Mesenchymal stem cell (in vitro differentiated cells and primary cell): ENCODE data around the gene G6PC3.
"Not testable (repeated sequence)": the region's sequence is repeated elsewhere in the genome, so short reads cannot be mapped to it uniquely, and the experiment has no call there.

Experiments used
- DNase-seq: peaks from one replicate; pipeline ENCODE4 v3.0.0-alpha.2; 2013
- H2AFZ ChIP-seq: one replicate; pipeline ENCODE4 v1.6.1; 2013; ENCODE audit warnings: low read depth, mild to moderate bottlenecking, control low read depth, inconsistent platforms, low read length, moderate library complexity
- H2AK5ac ChIP-seq: 2 replicates; pipeline ENCODE4 v1.6.1; 2013; ENCODE audit warnings: low read length, moderate library complexity, mild to moderate bottlenecking, inconsistent platforms; ENCODE audit not compliant: severe bottlenecking
- H2BK120ac ChIP-seq: one replicate; pipeline ENCODE4 v1.6.1; 2013; ENCODE audit warnings: low read depth, mild to moderate bottlenecking, inconsistent platforms, low read length, moderate library complexity
- H2BK12ac ChIP-seq, 2 experiments: one replicate each; pipeline ENCODE4 v1.6.1; 2013; ENCODE audit warnings: inconsistent platforms in 2 of 2, low read length in 2 of 2, mild to moderate bottlenecking in 2 of 2, moderate library complexity in 2 of 2, control low read depth in 1 of 2
- H2BK15ac ChIP-seq: one replicate; pipeline ENCODE4 v1.6.1; 2013; ENCODE audit warnings: mild to moderate bottlenecking, low read depth, inconsistent platforms; ENCODE audit not compliant: poor library complexity, severe bottlenecking
- H2BK5ac ChIP-seq: 2 replicates; pipeline ENCODE4 v1.6.1; 2013; ENCODE audit warnings: low read depth, mild to moderate bottlenecking, low read length, control low read depth, inconsistent platforms; ENCODE audit not compliant: poor library complexity, severe bottlenecking
- H3K14ac ChIP-seq, 2 experiments: one replicate each; pipeline ENCODE4 v1.6.1; 2013; ENCODE audit warnings: inconsistent platforms in 2 of 2, low read length in 2 of 2, control low read depth in 1 of 2, mild to moderate bottlenecking in 1 of 2, moderate library complexity in 1 of 2
- H3K18ac ChIP-seq, 2 experiments: one replicate each; pipeline ENCODE4 v1.6.1; 2013; ENCODE audit warnings: inconsistent platforms in 2 of 2, low read length in 2 of 2, control low read depth in 1 of 2, low read depth in 1 of 2, mild to moderate bottlenecking in 1 of 2
- H3K23ac ChIP-seq, 2 experiments: one replicate each; pipeline ENCODE4 v1.6.1; 2013; ENCODE audit warnings: inconsistent platforms in 2 of 2, low read length in 2 of 2, mild to moderate bottlenecking in 2 of 2, moderate library complexity in 2 of 2, control low read depth in 1 of 2
- H3K27ac ChIP-seq: 2 replicates; pipeline ENCODE4 v1.5.1; 2013; ENCODE audit warnings: mild to moderate bottlenecking, moderate library complexity, low read length, control low read depth, inconsistent platforms; ENCODE audit not compliant: poor library complexity, severe bottlenecking
- H3K27me3 ChIP-seq, 2 experiments: 2 replicates each; pipeline versions ENCODE4 v1.6.1 to v1.7.0; 2013; ENCODE audit warnings: low read length in 2 of 2, mild to moderate bottlenecking in 2 of 2, moderate library complexity in 2 of 2, control low read depth in 1 of 2, inconsistent platforms in 1 of 2; ENCODE audit not compliant: control insufficient read depth in 1 of 2, insufficient read depth in 1 of 2
- H3K36me3 ChIP-seq, 2 experiments: 2 replicates each; pipeline versions ENCODE4 v1.6.1 to v1.7.0; 2013; ENCODE audit warnings: low read length in 2 of 2, control low read depth in 1 of 2, inconsistent platforms in 1 of 2, low read depth in 1 of 2, mild to moderate bottlenecking in 1 of 2; ENCODE audit not compliant: insufficient read depth in 2 of 2, control insufficient read depth in 1 of 2
- H3K4ac ChIP-seq, 2 experiments: one replicate each; pipeline ENCODE4 v1.6.1; 2013; ENCODE audit warnings: inconsistent platforms in 2 of 2, low read length in 2 of 2, mild to moderate bottlenecking in 2 of 2, moderate library complexity in 2 of 2, control low read depth in 1 of 2, low read depth in 1 of 2
- H3K4me1 ChIP-seq: 2 replicates; pipeline ENCODE4 v1.6.1; 2013; ENCODE audit warnings: low read depth, low read length, control low read depth; ENCODE audit not compliant: control insufficient read depth, insufficient read depth
- H3K4me2 ChIP-seq: 2 replicates; pipeline ENCODE4 v1.6.1; 2013; ENCODE audit warnings: low read length, mild to moderate bottlenecking, inconsistent platforms; ENCODE audit not compliant: poor library complexity, severe bottlenecking
- H3K4me3 ChIP-seq, 2 experiments: 2 replicates each; pipeline versions ENCODE4 v1.5.1 to v1.7.0; 2013; ENCODE audit warnings: low read length in 2 of 2, mild to moderate bottlenecking in 2 of 2, control low read depth in 1 of 2, low read depth in 1 of 2; ENCODE audit not compliant: insufficient read depth in 1 of 2
- H3K79me1 ChIP-seq: replicated peaks from 2 replicates; pipeline ENCODE4 v1.6.1; 2013; ENCODE audit warnings: mild to moderate bottlenecking, control low read depth, low read length, inconsistent platforms; ENCODE audit not compliant: poor library complexity, severe bottlenecking
- H3K9ac ChIP-seq: 2 replicates; pipeline ENCODE4 v1.7.0; 2013; ENCODE audit warnings: mild to moderate bottlenecking, low read length, moderate library complexity
- H3K9me3 ChIP-seq: 2 replicates; pipeline ENCODE4 v1.7.0; 2013; ENCODE audit warnings: mild to moderate bottlenecking, low read length; ENCODE audit not compliant: control insufficient read depth
- H4K8ac ChIP-seq: one replicate; pipeline ENCODE4 v1.6.1; 2013; ENCODE audit warnings: inconsistent platforms, mild to moderate bottlenecking, low read length, moderate library complexity
- H4K91ac ChIP-seq: one replicate; pipeline ENCODE4 v1.6.1; 2013; ENCODE audit warnings: mild to moderate bottlenecking, low read length, inconsistent platforms
- WGBS: methylation state at CpG from one replicate; pipeline ENCODE4 v1.1.7; 2013; ENCODE audit warnings: mixed read lengths; 5-methylcytosine and 5-hydroxymethylcytosine counted together

The G6PC3 gene

GRCh38 chr17:44045486-44045885 is 25.0 kb upstream of the G6PC3 start:
- Histone ChIP-seq H3K9me3 (no peaks in the 10 kb centered on the region), H3K14ac (no peak overlapping the region), H2BK5ac (no peak overlapping the region), H2BK15ac (no peak overlapping the region), H3K18ac (no peak overlapping the region), H3K27me3 (no peaks in the 10 kb centered on the region), H3K4me1 (peaks cover 3% of the 10 kb centered on the region), H2BK12ac (no peak overlapping the region), H3K4me2 (no peak overlapping the region), H2AFZ (no peak overlapping the region), H2AK5ac (no peak overlapping the region), H3K4ac (no peak overlapping the region), H3K4me3 (no peak overlapping the region), H3K36me3 (peaks cover 27 to 37% of the 10 kb centered on the region in 2 experiments), H3K23ac (no peak overlapping the region), H4K8ac (no peak overlapping the region), H4K91ac (no peak overlapping the region), H2BK120ac (no peak overlapping the region), H3K79me1 (peaks cover 10% of the 10 kb centered on the region), H3K9ac (no peak overlapping the region), H3K27ac (no peak overlapping the region)
- no peak for DNase-seq
- 98% methylated on average over 3 of the region's 4 CpGs for WGBS

GRCh38 chr17:44046893-44047292 is 23.6 kb upstream of the G6PC3 start:
- H2AK5ac ChIP-seq, H2BK5ac ChIP-seq, H3K4ac ChIP-seq, H3K4me2 ChIP-seq, H3K23ac ChIP-seq, H3K9ac ChIP-seq, H2BK12ac ChIP-seq, H3K4me3 ChIP-seq, H3K18ac ChIP-seq, H4K91ac ChIP-seq, H4K8ac ChIP-seq, H3K9me3 ChIP-seq, H2BK120ac ChIP-seq, H3K27ac ChIP-seq, H2AFZ ChIP-seq, H3K14ac ChIP-seq, DNase-seq, H3K4me1 ChIP-seq, H2BK15ac ChIP-seq, H3K27me3 ChIP-seq: not testable (repeated sequence)
- H3K36me3 ChIP-seq: peaks cover 40 to 51% of the 10 kb centered on the region in 2 experiments
- peaks cover 14% of the 10 kb centered on the region for H3K79me1 ChIP-seq
- over 99% methylated on average over 7 of the region's 7 CpGs for WGBS

- no peak overlapping the region for H2BK15ac ChIP-seq
- H3K27ac ChIP-seq: no peak overlapping the region
- no peak overlapping the region for H3K4me3 ChIP-seq
- H3K4me2 ChIP-seq: no peak overlapping the region
- no peak overlapping the region for H2BK12ac ChIP-seq
- H3K27me3 ChIP-seq: no peaks in the 10 kb centered on the region
- H2BK120ac ChIP-seq: no peak overlapping the region
- no peak overlapping the region for H2AFZ ChIP-seq
- no peak overlapping the region for H3K4ac ChIP-seq
- no peak overlapping the region for H2BK5ac ChIP-seq
- H3K9me3 ChIP-seq: no peaks in the 10 kb centered on the region
- no peak overlapping the region for H3K14ac ChIP-seq
- DNase-seq: no peak
- no peak overlapping the region for H3K9ac ChIP-seq
- no peak overlapping the region for H3K23ac ChIP-seq
- H3K4me1 ChIP-seq: no peaks in the 10 kb centered on the region
- H4K91ac ChIP-seq: no peak overlapping the region
- 94% methylated on average over 6 of the region's 9 CpGs for WGBS
- H3K36me3 ChIP-seq: peaks cover 59 to 75% of the 10 kb centered on the region in 2 experiments
- H2AK5ac ChIP-seq: no peak overlapping the region
- no peak overlapping the region for H3K18ac ChIP-seq
- peaks cover 19% of the 10 kb centered on the region for H3K79me1 ChIP-seq
- no peak overlapping the region for H4K8ac ChIP-seq
Measured at GRCh38 chr17:44049294-44050060, 21.1 kb upstream of the G6PC3 start.

GRCh38 chr17:44053125-44053872 is 17.2 kb upstream of the G6PC3 start:
- Histone ChIP-seq H2AK5ac (no peak overlapping the region), H3K4me3 (no peak overlapping the region), H3K27me3 (no peaks in the 10 kb centered on the region), H2BK5ac (no peak overlapping the region), H3K4me1 (peaks cover 2% of the 10 kb centered on the region), H3K79me1 (peaks cover 18% of the 10 kb centered on the region), H3K9ac (no peak overlapping the region), H3K36me3 (peaks cover 65 to 69% of the 10 kb centered on the region in 2 experiments), H3K9me3 (no peaks in the 10 kb centered on the region), H3K14ac (no peak overlapping the region), H3K4ac (no peak overlapping the region), H2BK15ac (no peak overlapping the region), H3K18ac (no peak overlapping the region), H2AFZ (no peak overlapping the region), H4K91ac (no peak overlapping the region), H3K27ac (no peak overlapping the region), H2BK12ac (no peak overlapping the region), H3K23ac (no peak overlapping the region), H2BK120ac (no peak overlapping the region), H3K4me2 (no peak overlapping the region), H4K8ac (no peak overlapping the region)
- peak; percentile 45 for DNase-seq
- WGBS: 56% methylated on average over 3 of the region's 3 CpGs
